Thyroid gland (tissue), 4 donors: ENCODE data around the gene IL1F10. TPM values are rescaled to one million over a fixed set of nuclear protein-coding genes. Genes with fewer than 3 reads are reported as not detected.

ENCODE experiments used
- DNase-seq, 2 donors: peaks; one replicate each; pipeline ENCODE4 v3.0.0-alpha.2; 2019
- H3K27ac ChIP-seq, 3 donors: fragments of 200-600 bp; sonication (generic); 1 replicate in 2 of 3; 2 replicates in 1 of 3; pipeline ENCODE4 v1.5.1; 2016 to 2019; ENCODE audit warnings: mild to moderate bottlenecking in 1 of 3, moderate library complexity in 1 of 3
- H3K27me3 ChIP-seq: fragments of 200-600 bp; sonication (generic); one replicate; pipeline ENCODE4 v1.5.1; 2019
- H3K36me3 ChIP-seq, 2 donors: fragments of 200-600 bp; sonication (generic); one replicate each; pipeline ENCODE4 v1.5.1; 2016 to 2019
- H3K4me1 ChIP-seq, 2 donors: fragments of 200-600 bp; sonication (generic); one replicate each; pipeline ENCODE4 v1.5.1; 2017 to 2019
- H3K4me3 ChIP-seq, 3 donors: fragments of 200-600 bp; sonication (generic); replicated peaks in 1 of 3; 1 replicate in 2 of 3; 2 replicates in 1 of 3; pipeline ENCODE4 v1.5.1; 2016; ENCODE audit warnings: mild to moderate bottlenecking in 1 of 3
- H3K9me3 ChIP-seq: fragments of 200-600 bp; sonication (generic); one replicate; pipeline ENCODE4 v1.5.1; 2017
- CTCF ChIP-seq, 6 experiments: fragments of 200-600 bp in 3 of 6; fragments of 450-650 bp in 3 of 6; sonication (generic) in 3 of 6; IDR thresholded peaks; one replicate each; pipeline ENCODE4 v1.5.1; 2016 to 2019; ENCODE audit warnings: antibody characterized with exemption in 6 of 6, mild to moderate bottlenecking in 2 of 6, inconsistent platforms in 1 of 6, moderate library complexity in 1 of 6
- POLR2A ChIP-seq, 2 donors: fragments of 450-650 bp; IDR thresholded peaks; one replicate each; pipeline ENCODE4 v1.6.1; 2017; ENCODE audit warnings: antibody characterized with exemption in 2 of 2, mild to moderate bottlenecking in 2 of 2, moderate library complexity in 1 of 2
- WGBS, 2 donors: methylation state at CpG; one replicate each; pipeline ENCODE4 v1.1.5; 2017; 5-methylcytosine and 5-hydroxymethylcytosine counted together
- intact Hi-C: fragments of 100-400 bp; cut with DNase I; formaldehyde crosslinking; loops from one replicate; pipeline ENCODE4 v1.15.1; 2023
- small RNA-seq: library from RNA; depleted of rRNA; stranded (forward); fragments of <200 nt; gene quantifications from one replicate; pipeline ENCODE3, GENCODE V24; 2016
- total RNA-seq, 4 donors: library from RNA; depleted of rRNA; stranded (reverse); fragments of >200 nt; gene quantifications; one replicate each; pipeline ENCODE4 v1.2.3, GENCODE V29; 2016

Gene IL1F10
- total RNA-seq, 4 donors from 2014 or later, result not detected

GRCh38 chr2:113124181-113124961, 56.6 kb downstream of the IL1F10 start:
- no peak overlapping the region for H3K27ac ChIP-seq
- intact Hi-C loops, result loop anchor here (5.0 kb wide), 1 partner anchor 47 kb away; no protein-coding TSS in a partner anchor
- no peaks in the 10 kb centered on the region for H3K27me3 ChIP-seq
- H3K4me3 ChIP-seq, result no peak overlapping the region
- 62 to 76% methylated on average over 10 to 11 of the region's 12 CpGs for WGBS, 2 donors
- TF ChIP-seq POLR2A (IDR thresholded peaks at IDR 0.05), result no peak
- TF ChIP-seq CTCF (IDR thresholded peaks at IDR 0.05), result no peak
- H3K9me3 ChIP-seq, result no peaks in the 10 kb centered on the region
- H3K4me1 ChIP-seq, result no peaks in the 10 kb centered on the region
- H3K36me3 ChIP-seq, result no peaks in the 10 kb centered on the region
- DNase-seq, result no peak

Small RNA genes lying within 50 kb of the gene (small RNA-seq; reads per million reads assigned to genes)
- gene RNU6-1180P, result not detected

Other genes starting within 250 kb of the IL1F10 start
- 1 to 10 TPM in 1 of 4 donors, under 1 TPM in 1, not detected in 2; 0.27 to 1.3 TPM for gene IL1B, start 231.2 kb upstream of the IL1F10 start, total RNA-seq
- not detected for gene IL37, start 156.8 kb upstream of the IL1F10 start, total RNA-seq
- gene IL36G, start 90.0 kb upstream of the IL1F10 start, total RNA-seq, result not detected
- gene IL36A, start 62.5 kb upstream of the IL1F10 start, total RNA-seq, result not detected
- not detected for gene IL36B, start 15.1 kb upstream of the IL1F10 start, total RNA-seq
- not detected for gene IL36RN, start 8.8 kb upstream of the IL1F10 start, total RNA-seq
- 1 to 10 TPM in 2 of 4 donors, under 1 TPM in 1, not detected in 1; 0.67 to 1.3 (median 1.3) TPM for gene IL1RN, start 59.6 kb downstream of the IL1F10 start, total RNA-seq
- gene PSD4, start 106.0 kb downstream of the IL1F10 start, total RNA-seq, result 100 to 1,000 TPM in 3 of 4 donors, 10 to 100 TPM in 1; 63.7 to 136 (median 111) TPM
- 1,000 to 10,000 TPM; 1,318 to 2,156 (median 1,767) TPM for gene PAX8, start 211.0 kb downstream of the IL1F10 start, total RNA-seq